ENCODE data around the gene NR2F2.

GRCh38 chr15:96304839-96305238 is 25.7 kb upstream of the NR2F2 start:
- no peak for TF ChIP-seq POLR2AphosphoS5 (IDR thresholded peaks at IDR 0.05; ENCODE audit: low read depth, low read length)
- TF ChIP-seq POLR2A (IDR thresholded peaks at IDR 0.05; ENCODE audit: low read depth, low read length), result no peak
- no peak for TF ChIP-seq TAF1 (IDR thresholded peaks at IDR 0.05; ENCODE audit: low read depth, low read length)
- TF ChIP-seq POU2F2 (IDR thresholded peaks at IDR 0.05; ENCODE audit: low read depth, low read length), result no peak
